ENCODE measurements around the gene RYR3. TPM values are rescaled to one million over a fixed set of nuclear protein-coding genes. Genes with fewer than 3 reads are reported as not detected.

Gene RYR3
- total and polyA plus RNA-seq, 10 of the 15 experiments (the other 5 are each of a cell fraction or from before 2014, with no cell fraction given): under 0.01 to 0.44 (median 0.16) TPM; not detected in 5

- in situ Hi-C loops (cut with MboI): no loop called here
- no peak for ATAC-seq
- Histone ChIP-seq H2AFZ (ENCODE audit: control insufficient read depth, low read depth, low read length) (no peak overlapping the region), H3K79me2 (ENCODE audit: control insufficient read depth, insufficient read depth, low read length) (no peaks in the 10 kb centered on the region), H3K4me2 (ENCODE audit: control insufficient read depth, insufficient read depth) (no peak overlapping the region), H3K27me3 (replicated peaks in 1 of 2; ENCODE audit: control insufficient read depth in 2 of 2, insufficient read depth in 2 of 2, low read length in 1 of 2) (no peaks in the 10 kb centered on the region), H4K20me1 (ENCODE audit: control insufficient read depth, insufficient read depth) (no peaks in the 10 kb centered on the region), H3K9me3 (replicated peaks; ENCODE audit: control insufficient read depth, insufficient read depth, low read length) (no peaks in the 10 kb centered on the region), H3K4me1 (ENCODE audit: control insufficient read depth, insufficient read depth, low read length) (no peaks in the 10 kb centered on the region), H3K9ac (ENCODE audit: control insufficient read depth, insufficient read depth, low read length) (no peak overlapping the region), H3K27ac (ENCODE audit: control insufficient read depth, insufficient read depth) (no peak overlapping the region), H3K36me3 (ENCODE audit: control insufficient read depth in 2 of 2, insufficient read depth in 2 of 2, low read length in 1 of 2) (no peaks in the 10 kb centered on the region), H3K4me3 (no peak overlapping the region)
- no peak for DNase-seq (ENCODE audit: low read depth, low spot score)
- RAD21 ChIA-PET (ENCODE audit: unreplicated experiment): no interaction called here
- POLR2A ChIA-PET: no interaction called here
- WGBS (ENCODE audit: insufficient coverage, insufficient replicate concordance, low lambda C conversion rate, missing lambda C conversion rate): 100% methylated on average over 2 of the region's 3 CpGs
- intact Hi-C loops (cut with micrococcal nuclease; ENCODE audit: unreplicated experiment): no loop called here
- no peak for TF ChIP-seq RBBP5 (conservative IDR thresholded peaks at IDR 0.05)
- TF ChIP-seq FOXM1 (IDR thresholded peaks at IDR 0.05; ENCODE audit: low read depth, low read length): no peak
- TF ChIP-seq TAF1 (IDR thresholded peaks at IDR 0.05; ENCODE audit: borderline replicate concordance, low read depth, low read length): no peak
- TF ChIP-seq RUNX3 (IDR thresholded peaks at IDR 0.05; ENCODE audit: low read length): no peak
- TF ChIP-seq ZSCAN29 (IDR thresholded peaks at IDR 0.05): no peak
- no peak for TF ChIP-seq MAX (IDR thresholded peaks at IDR 0.05; ENCODE audit: low read depth, low read length)
- no peak for TF ChIP-seq POU2F2 (IDR thresholded peaks at IDR 0.05; ENCODE audit: borderline replicate concordance, low read depth, low read length)
- no peak for TF ChIP-seq ETV6 (conservative IDR thresholded peaks at IDR 0.05 in 1 of 2, IDR thresholded peaks at IDR 0.05 in 1 of 2; ENCODE audit: borderline replicate concordance in 1 of 2, low read depth in 1 of 2)
- TF ChIP-seq SMAD5 (IDR thresholded peaks at IDR 0.05; ENCODE audit: low read depth): no peak
- no peak for TF ChIP-seq SP1 (IDR thresholded peaks at IDR 0.05; ENCODE audit: low read depth, low read length)
- no peak for TF ChIP-seq BACH1 (IDR thresholded peaks at IDR 0.05; ENCODE audit: borderline replicate concordance)
- no peak for TF ChIP-seq NFIC (IDR thresholded peaks at IDR 0.05; ENCODE audit: low read depth, low read length)
- CTCF ChIA-PET: no interaction called here
- no peak for FAIRE-seq
- no TSS peak for BruUV-seq (replicated peaks)
- SMC1A ChIA-PET (ENCODE audit: uncharacterized antibody, unreplicated experiment): no interaction called here
Measured at GRCh38 chr15:33908406-33908805, 597.6 kb downstream of the RYR3 start.
